Esophagus squamous epithelium (tissue), 5 donors: Measurements from ENCODE around the gene P2RX2. TPM values are rescaled to one million over a fixed set of nuclear protein-coding genes. Genes with fewer than 3 reads are reported as not detected.

Source experiments
- DNase-seq: peaks from one replicate; lab custom pipeline; 2025; lab: John Stamatoyannopoulos, UW
- H3K27ac ChIP-seq, 4 donors: fragments of 200-600 bp; sonication (generic); one replicate each; pipeline ENCODE4 v1.5.1; 2016 to 2019; ENCODE audit warnings: mild to moderate bottlenecking in 1 of 4
- H3K27me3 ChIP-seq, 4 donors: fragments of 200-600 bp; sonication (generic); 1 replicate in 3 of 4; 2 replicates in 1 of 4; pipeline versions ENCODE4 v1.5.1 to v1.6.0; 2017 to 2021; ENCODE audit warnings: antibody characterized with exemption in 1 of 4
- H3K36me3 ChIP-seq, 3 donors: fragments of 200-600 bp; sonication (generic); one replicate each; pipeline ENCODE4 v1.5.1; 2016 to 2019
- H3K4me1 ChIP-seq, 3 donors: fragments of 200-600 bp; sonication (generic); one replicate each; pipeline ENCODE4 v1.5.1; 2017 to 2019
- H3K4me3 ChIP-seq, 4 donors: fragments of 200-600 bp; sonication (generic); 1 replicate in 3 of 4; 2 replicates in 1 of 4; pipeline ENCODE4 v1.5.1; 2016 to 2019; ENCODE audit warnings: mild to moderate bottlenecking in 2 of 4, moderate library complexity in 1 of 4
- H3K9me3 ChIP-seq, 3 donors: fragments of 200-600 bp; sonication (generic); one replicate each; pipeline ENCODE4 v1.5.1; 2016 to 2019
- POLR2A ChIP-seq, 4 donors: fragments of 450-650 bp; IDR thresholded peaks; one replicate each; pipeline ENCODE4 v1.6.1; 2017; ENCODE audit warnings: antibody characterized with exemption in 4 of 4, mild to moderate bottlenecking in 4 of 4, moderate library complexity in 3 of 4
- WGBS, 2 donors: methylation state at CpG; one replicate each; pipeline ENCODE4 v1.1.5; 2018; 5-methylcytosine and 5-hydroxymethylcytosine counted together
- intact Hi-C: fragments of 100-400 bp; cut with DNase I; formaldehyde crosslinking; loops from one replicate; pipeline ENCODE4 v1.15.0; 2022
- total RNA-seq, 4 donors: library from RNA; depleted of rRNA; stranded (reverse); fragments of >200 nt; gene quantifications; one replicate each; pipeline ENCODE4 v1.1.0, GENCODE V29; 2016
- TF ChIP-seq, protein P1 (sequence below), 6 experiments: fragments of 450-650 bp in 4 of 6; fragments of 200-600 bp in 2 of 6; sonication (generic) in 2 of 6; IDR thresholded peaks; one replicate each; pipeline ENCODE4 v1.5.1; 2016 to 2019; ENCODE audit warnings: antibody characterized with exemption in 6 of 6, mild to moderate bottlenecking in 4 of 6, moderate library complexity in 4 of 6
- donor health status: DM: yes; HTN: yes; CAD: no.

P2RX2 gene
- total RNA-seq, 4 donors from 2014 or later = 0.35 to 8.0 TPM; not detected in 2

GRCh38 chr12:132575661-132576060 lies 42.9 kb upstream of the P2RX2 start:
- H3K36me3 ChIP-seq = peaks cover 9 to 97% (median 10%) of the 10 kb centered on the region in 3 donors
- no peak for DNase-seq
- 90 to 100% methylated on average over 2 to 3 of the region's 11 CpGs for WGBS, 2 donors
- no peak for TF ChIP-seq POLR2A (IDR thresholded peaks at IDR 0.05)
- TF ChIP-seq, protein P1, sequence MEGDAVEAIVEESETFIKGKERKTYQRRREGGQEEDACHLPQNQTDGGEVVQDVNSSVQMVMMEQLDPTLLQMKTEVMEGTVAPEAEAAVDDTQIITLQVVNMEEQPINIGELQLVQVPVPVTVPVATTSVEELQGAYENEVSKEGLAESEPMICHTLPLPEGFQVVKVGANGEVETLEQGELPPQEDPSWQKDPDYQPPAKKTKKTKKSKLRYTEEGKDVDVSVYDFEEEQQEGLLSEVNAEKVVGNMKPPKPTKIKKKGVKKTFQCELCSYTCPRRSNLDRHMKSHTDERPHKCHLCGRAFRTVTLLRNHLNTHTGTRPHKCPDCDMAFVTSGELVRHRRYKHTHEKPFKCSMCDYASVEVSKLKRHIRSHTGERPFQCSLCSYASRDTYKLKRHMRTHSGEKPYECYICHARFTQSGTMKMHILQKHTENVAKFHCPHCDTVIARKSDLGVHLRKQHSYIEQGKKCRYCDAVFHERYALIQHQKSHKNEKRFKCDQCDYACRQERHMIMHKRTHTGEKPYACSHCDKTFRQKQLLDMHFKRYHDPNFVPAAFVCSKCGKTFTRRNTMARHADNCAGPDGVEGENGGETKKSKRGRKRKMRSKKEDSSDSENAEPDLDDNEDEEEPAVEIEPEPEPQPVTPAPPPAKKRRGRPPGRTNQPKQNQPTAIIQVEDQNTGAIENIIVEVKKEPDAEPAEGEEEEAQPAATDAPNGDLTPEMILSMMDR (IDR thresholded peaks at IDR 0.05) = no peak
- H3K27me3 ChIP-seq = no peaks in the 10 kb centered on the region
- H3K27ac ChIP-seq = no peak overlapping the region
- intact Hi-C loops = no loop called here
- peaks cover 0 to 11% (median 0%) of the 10 kb centered on the region in 3 donors for H3K4me1 ChIP-seq
- no peak overlapping the region for H3K4me3 ChIP-seq
- no peaks in the 10 kb centered on the region for H3K9me3 ChIP-seq

DNA sequence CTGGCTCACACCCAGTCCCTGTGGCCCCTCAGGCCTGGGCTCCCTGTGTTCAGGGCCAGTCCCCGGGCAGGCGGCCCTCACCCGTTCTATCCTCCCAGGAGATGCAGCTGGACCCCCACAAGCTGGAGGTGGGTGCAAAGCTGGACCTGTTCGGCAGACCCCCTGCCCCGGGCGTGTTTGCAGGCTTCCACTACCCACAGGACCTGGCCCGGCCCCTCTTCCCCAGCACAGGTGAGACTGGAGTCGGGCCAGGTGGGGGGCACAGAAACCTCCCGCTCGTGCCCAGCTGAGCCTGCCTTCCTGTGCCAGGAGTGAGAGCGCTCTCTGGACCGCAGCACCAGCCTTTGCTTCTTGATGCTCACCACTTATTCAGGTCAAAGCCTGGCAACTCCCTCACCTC lies 41.9 kb upstream of the P2RX2 start:
- intact Hi-C loops = no loop called here
- Histone ChIP-seq H3K36me3 (peaks cover 6 to 97% (median 10%) of the 10 kb centered on the region in 3 donors), H3K9me3 (no peaks in the 10 kb centered on the region), H3K27ac (no peak overlapping the region), H3K4me3 (no peak overlapping the region), H3K27me3 (no peaks in the 10 kb centered on the region), H3K4me1 (peaks cover 0 to 13% (median 0%) of the 10 kb centered on the region in 3 donors)
- DNase-seq = no peak
- TF ChIP-seq, protein P1 (IDR thresholded peaks at IDR 0.05) = no peak
- TF ChIP-seq POLR2A (IDR thresholded peaks at IDR 0.05) = no peak
- 90 to 96% methylated on average over 5 to 8 of the region's 12 CpGs for WGBS, 2 donors

DNA sequence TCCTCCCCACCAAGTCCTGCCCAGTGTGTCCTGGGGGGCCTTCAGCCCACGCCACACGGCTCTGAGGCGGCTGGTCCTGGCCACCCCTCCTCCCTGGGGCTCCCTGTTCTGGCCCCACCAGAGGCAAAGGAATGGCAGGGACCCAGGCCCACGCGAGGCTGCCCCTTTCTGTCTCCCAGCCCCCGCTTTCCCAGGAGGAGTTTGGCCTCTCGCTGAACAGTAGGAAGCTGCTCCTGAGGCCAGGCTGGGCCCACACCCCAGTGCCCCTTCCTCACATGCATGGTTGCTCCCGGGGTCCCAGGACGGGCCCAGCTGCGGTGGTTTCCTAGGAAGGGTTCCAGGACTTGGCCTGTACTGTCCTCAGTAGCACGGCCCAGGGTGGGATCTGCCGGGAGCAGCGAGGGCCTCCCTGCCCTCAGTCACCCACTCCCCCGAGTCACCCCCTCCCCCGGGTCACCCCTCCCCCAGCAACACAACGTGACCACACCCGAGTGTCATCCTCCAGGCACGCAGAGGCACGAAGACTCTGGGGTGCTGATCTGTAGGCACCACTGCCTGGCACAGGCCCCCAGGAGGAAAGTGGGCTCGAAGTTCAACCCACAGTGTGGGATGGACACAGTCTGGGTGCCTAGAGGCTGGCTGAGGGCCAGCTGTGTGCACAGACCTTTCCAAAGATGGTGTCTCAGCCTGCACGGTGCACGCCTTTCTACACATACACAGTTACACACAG lies 41.2 kb upstream of the P2RX2 start:
- no peak for DNase-seq
- Histone ChIP-seq H3K4me1 (peaks cover 0 to 15% (median 0%) of the 10 kb centered on the region in 3 donors), H3K27ac (no peak overlapping the region), H3K4me3 (no peak overlapping the region), H3K9me3 (no peaks in the 10 kb centered on the region), H3K36me3 (peaks cover 6 to 97% (median 10%) of the 10 kb centered on the region in 3 donors), H3K27me3 (no peaks in the 10 kb centered on the region)
- no peak for TF ChIP-seq POLR2A (IDR thresholded peaks at IDR 0.05)
- TF ChIP-seq, protein P1 (IDR thresholded peaks at IDR 0.05) = no peak
- intact Hi-C loops = no loop called here
- 83 to 100% methylated on average over 2 of the region's 22 CpGs for WGBS, 2 donors

GRCh38 chr12:132578118-132578517 lies 40.5 kb upstream of the P2RX2 start:
- intact Hi-C loops = no loop called here
- Histone ChIP-seq H3K4me1 (peaks cover 0 to 21% (median 0%) of the 10 kb centered on the region in 3 donors), H3K9me3 (no peaks in the 10 kb centered on the region), H3K4me3 (no peak overlapping the region), H3K27ac (no peak overlapping the region), H3K36me3 (peaks cover 6 to 97% (median 10%) of the 10 kb centered on the region in 3 donors), H3K27me3 (no peaks in the 10 kb centered on the region)
- TF ChIP-seq, protein P1 (IDR thresholded peaks at IDR 0.05) = no peak
- TF ChIP-seq POLR2A (IDR thresholded peaks at IDR 0.05) = no peak
- no peak for DNase-seq
- 68% methylated on average over 5 of the region's 11 CpGs; no CpG with 5 or more reads in 1 of the 2 donors for WGBS, 2 donors

DNA sequence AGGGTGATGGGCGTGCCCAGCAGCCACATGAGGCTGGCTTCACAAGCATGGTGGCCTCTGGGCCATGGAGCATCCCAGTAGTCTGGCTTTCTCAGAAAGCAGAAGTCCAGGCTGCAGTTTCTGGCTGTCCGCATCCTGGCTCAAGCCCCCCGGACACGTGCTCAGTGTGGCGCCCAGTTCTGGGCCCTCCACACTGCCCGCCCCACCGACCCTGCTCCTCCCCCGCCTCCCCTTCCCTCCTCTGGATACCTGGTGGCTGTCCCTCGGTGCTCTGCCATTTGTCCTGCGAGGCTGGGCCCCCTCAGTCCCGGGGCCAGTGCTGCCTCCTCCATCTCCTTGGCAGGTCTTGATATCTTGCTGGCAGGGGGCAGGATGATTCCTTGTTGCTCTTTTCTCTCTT lies 39.8 kb upstream of the P2RX2 start:
- Histone ChIP-seq H3K9me3 (no peaks in the 10 kb centered on the region), H3K27ac (no peak overlapping the region), H3K4me1 (peaks cover 0 to 21% (median 0%) of the 10 kb centered on the region in 3 donors), H3K4me3 (no peak overlapping the region), H3K27me3 (no peaks in the 10 kb centered on the region), H3K36me3 (peaks cover 6 to 97% (median 10%) of the 10 kb centered on the region in 3 donors)
- TF ChIP-seq POLR2A (IDR thresholded peaks at IDR 0.05) = no peak
- TF ChIP-seq, protein P1 (IDR thresholded peaks at IDR 0.05) = no peak
- DNase-seq = no peak
- WGBS, 2 donors = 70% methylated on average over 4 of the region's 11 CpGs; no CpG with 5 or more reads in 1 of the 2 donors
- intact Hi-C loops = no loop called here
